H1 (cell line): ENCODE data around the gene SOWAHD.
"Not testable (repeated sequence)": the region's sequence is repeated elsewhere in the genome, so short reads cannot be mapped to it uniquely, and the experiment has no call there.

ENCODE experiments used
- HDAC6 ChIP-seq: IDR thresholded peaks from one replicate; pipeline ENCODE4 v1.7.1; 2012; ENCODE audit warnings: low read depth, mild to moderate bottlenecking, inconsistent platforms, low read length, moderate library complexity
- POLR2A ChIP-seq, 2 experiments: IDR thresholded peaks; 1 replicate in 1 of 2; 2 replicates in 1 of 2; pipeline ENCODE4 v1.6.1; 2011; ENCODE audit warnings: low read depth in 2 of 2, low read length in 2 of 2, mild to moderate bottlenecking in 2 of 2; ENCODE audit errors: control extremely low read depth in 1 of 2
- TF ChIP-seq, protein P1 (sequence below): IDR thresholded peaks from 2 replicates; pipeline ENCODE4 v1.6.1; 2011; ENCODE audit warnings: low read depth, mild to moderate bottlenecking, low read length; ENCODE audit not compliant: insufficient read depth
- TF ChIP-seq, protein P2 (sequence below), 3 experiments: IDR thresholded peaks; 1 replicate in 2 of 3; 2 replicates in 1 of 3; pipeline versions ENCODE4 v1.5.1 to v1.6.1; 2011; ENCODE audit warnings: low read length in 3 of 3, mild to moderate bottlenecking in 3 of 3, inconsistent platforms in 2 of 3, low read depth in 1 of 3, moderate library complexity in 1 of 3; ENCODE audit not compliant: insufficient read depth in 1 of 3; ENCODE audit errors: control extremely low read depth in 1 of 3

GRCh38 chrX:119808461-119808860 is 50.1 kb downstream of the SOWAHD start:
- TF ChIP-seq POLR2A (IDR thresholded peaks at IDR 0.05; ENCODE audit: control extremely low read depth in 1 of 2, low read depth in 2 of 2, low read length in 2 of 2); HDAC6: not testable (repeated sequence)
- TF ChIP-seq, protein P1, sequence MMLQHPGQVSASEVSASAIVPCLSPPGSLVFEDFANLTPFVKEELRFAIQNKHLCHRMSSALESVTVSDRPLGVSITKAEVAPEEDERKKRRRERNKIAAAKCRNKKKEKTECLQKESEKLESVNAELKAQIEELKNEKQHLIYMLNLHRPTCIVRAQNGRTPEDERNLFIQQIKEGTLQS: not testable (repeated sequence)
- TF ChIP-seq, protein P2, sequence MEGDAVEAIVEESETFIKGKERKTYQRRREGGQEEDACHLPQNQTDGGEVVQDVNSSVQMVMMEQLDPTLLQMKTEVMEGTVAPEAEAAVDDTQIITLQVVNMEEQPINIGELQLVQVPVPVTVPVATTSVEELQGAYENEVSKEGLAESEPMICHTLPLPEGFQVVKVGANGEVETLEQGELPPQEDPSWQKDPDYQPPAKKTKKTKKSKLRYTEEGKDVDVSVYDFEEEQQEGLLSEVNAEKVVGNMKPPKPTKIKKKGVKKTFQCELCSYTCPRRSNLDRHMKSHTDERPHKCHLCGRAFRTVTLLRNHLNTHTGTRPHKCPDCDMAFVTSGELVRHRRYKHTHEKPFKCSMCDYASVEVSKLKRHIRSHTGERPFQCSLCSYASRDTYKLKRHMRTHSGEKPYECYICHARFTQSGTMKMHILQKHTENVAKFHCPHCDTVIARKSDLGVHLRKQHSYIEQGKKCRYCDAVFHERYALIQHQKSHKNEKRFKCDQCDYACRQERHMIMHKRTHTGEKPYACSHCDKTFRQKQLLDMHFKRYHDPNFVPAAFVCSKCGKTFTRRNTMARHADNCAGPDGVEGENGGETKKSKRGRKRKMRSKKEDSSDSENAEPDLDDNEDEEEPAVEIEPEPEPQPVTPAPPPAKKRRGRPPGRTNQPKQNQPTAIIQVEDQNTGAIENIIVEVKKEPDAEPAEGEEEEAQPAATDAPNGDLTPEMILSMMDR (IDR thresholded peaks at IDR 0.05; ENCODE audit: control extremely low read depth in 1 of 3, insufficient read depth in 1 of 3, low read depth in 1 of 3, low read length in 3 of 3): not testable (repeated sequence)
